HFFc6 (cell line): ENCODE data around the gene PGAM2. TPM values are rescaled to one million over a fixed set of nuclear protein-coding genes. Genes with fewer than 3 reads are reported as not detected.

Experiments
- DNase-seq: peaks from one replicate; pipeline ENCODE4 v3.0.0-alpha.2; 2018
- H3K27ac Mint-ChIP-seq: 2 replicates; pipeline ENCODE4 v1.8.0; 2020; ENCODE audit warnings: mild to moderate bottlenecking, mixed read lengths
- H3K27me3 Mint-ChIP-seq: 2 replicates; pipeline ENCODE4 v1.8.0; 2021; ENCODE audit warnings: mild to moderate bottlenecking, moderate library complexity, mixed read lengths; ENCODE audit not compliant: insufficient read depth
- H3K36me3 Mint-ChIP-seq: 2 replicates; pipeline ENCODE4 v1.8.0; 2021; ENCODE audit warnings: low read depth, mixed read lengths
- H3K4me1 Mint-ChIP-seq: 2 replicates; pipeline ENCODE4 v1.8.0; 2020; ENCODE audit warnings: low read depth, mixed read lengths
- H3K4me3 Mint-ChIP-seq: 2 replicates; pipeline ENCODE4 v1.8.0; 2020; ENCODE audit warnings: mild to moderate bottlenecking, moderate library complexity, mixed read lengths
- H3K9me3 Mint-ChIP-seq: 2 replicates; pipeline ENCODE4 v1.8.0; 2020; ENCODE audit warnings: mild to moderate bottlenecking, mixed read lengths
- CTCF ChIP-seq: fragments of 200-600 bp; sonication (generic); IDR thresholded peaks from 2 replicates; pipeline ENCODE4 v1.5.0; 2021; ENCODE audit warnings: antibody characterized with exemption, mild to moderate bottlenecking
- total RNA-seq, 6 experiments: library from RNA; stranded (reverse); fragmentation: NEBNext Ultra II Directional; extraction: Animal tissue kit (Norgen Biotek cat#: 25700); gene quantifications; 2 replicates in 1 of 6; 3 replicates in 5 of 6; pipeline ENCODE4 v1.2.3, GENCODE V29; 2021

The PGAM2 gene
- total RNA-seq, 6 experiments from 2014 or later = 0.26 to 0.51 (median 0.35) TPM; not detected in 2

GRCh38 chr7:44071726-44072363 is 6.5 kb upstream of the PGAM2 start:
- no peak for TF ChIP-seq CTCF
- H3K4me1 Mint-ChIP-seq = peaks cover 62% of the 10 kb centered on the region
- H3K4me3 Mint-ChIP-seq = peak overlapping the region; percentile 67
- DNase-seq = no peak
- peaks cover 19% of the 10 kb centered on the region for H3K36me3 Mint-ChIP-seq
- peaks cover 3% of the 10 kb centered on the region; the same call in 1 of the 2 replicates for H3K9me3 Mint-ChIP-seq
- peaks cover 21% of the 10 kb centered on the region for H3K27me3 Mint-ChIP-seq
- H3K27ac Mint-ChIP-seq = peak overlapping the region; percentile 91

- H3K27me3 Mint-ChIP-seq = peaks cover 38% of the 10 kb centered on the region
- peaks cover 5% of the 10 kb centered on the region for H3K36me3 Mint-ChIP-seq
- peak overlapping the region; percentile 57 for H3K27ac Mint-ChIP-seq
- TF ChIP-seq CTCF = no peak
- 0 out of 2 replicates have a peak overlapping the region, but pooled peaks have one; percentile 8 for H3K4me3 Mint-ChIP-seq
- peaks cover 5% of the 10 kb centered on the region; the same call in 1 of the 2 replicates for H3K9me3 Mint-ChIP-seq
- no peak for DNase-seq
- H3K4me1 Mint-ChIP-seq = peaks cover 56% of the 10 kb centered on the region
These were observed 2.7 kb upstream of the PGAM2 start for GRCh38 chr7:44068054-44068453.

GRCh38 chr7:44067064-44067951 is 1.9 kb upstream of the PGAM2 start:
- H3K4me1 Mint-ChIP-seq = peaks cover 48% of the 10 kb centered on the region
- H3K4me3 Mint-ChIP-seq = no peak overlapping the region; the same call in 1 of the 2 replicates
- DNase-seq = no peak
- TF ChIP-seq CTCF = no peak
- peaks cover 5% of the 10 kb centered on the region; the same call in 1 of the 2 replicates for H3K9me3 Mint-ChIP-seq
- H3K27me3 Mint-ChIP-seq = peaks cover 33% of the 10 kb centered on the region
- peak overlapping the region; percentile 51 for H3K27ac Mint-ChIP-seq
- H3K36me3 Mint-ChIP-seq = no peaks in the 10 kb centered on the region; the same call in 1 of the 2 replicates

GRCh38 chr7:44066494-44067063 is 1.2 kb upstream of the PGAM2 start:
- no peaks in the 10 kb centered on the region; the same call in 1 of the 2 replicates for H3K36me3 Mint-ChIP-seq
- H3K27me3 Mint-ChIP-seq = peaks cover 29% of the 10 kb centered on the region
- TF ChIP-seq CTCF = 0 out of 2 replicates have a peak, but pooled peaks have one; percentile 7
- peaks cover 41% of the 10 kb centered on the region for H3K4me1 Mint-ChIP-seq
- peak overlapping the region; percentile 51 for H3K27ac Mint-ChIP-seq
- no peak for DNase-seq
- no peak overlapping the region; the same call in 1 of the 2 replicates for H3K4me3 Mint-ChIP-seq
- peaks cover 5% of the 10 kb centered on the region; the same call in 1 of the 2 replicates for H3K9me3 Mint-ChIP-seq

- no peak for TF ChIP-seq CTCF
- H3K4me3 Mint-ChIP-seq = peak overlapping the region; percentile 49; the same call in 1 of the 2 replicates
- no peaks in the 10 kb centered on the region; the same call in 1 of the 2 replicates for H3K36me3 Mint-ChIP-seq
- no peak for DNase-seq
- 0 out of 2 replicates have a peak overlapping the region, but pooled peaks have one; percentile 5 for H3K27ac Mint-ChIP-seq
- H3K9me3 Mint-ChIP-seq = peaks cover 5% of the 10 kb centered on the region; the same call in 1 of the 2 replicates
- H3K27me3 Mint-ChIP-seq = peaks cover 29% of the 10 kb centered on the region
- peaks cover 36% of the 10 kb centered on the region for H3K4me1 Mint-ChIP-seq
These were observed 719 bp upstream of the PGAM2 start for GRCh38 chr7:44066111-44066460.
